ENCODE results near the gene LRRC14B. TPM values are rescaled to one million over a fixed set of nuclear protein-coding genes. Genes with fewer than 3 reads are reported as not detected.

The LRRC14B gene
- total and polyA plus RNA-seq, 4 donors: 0.09 TPM; not detected in 3

GRCh38 chr5:170971-171800, 20.1 kb upstream of the LRRC14B start:
- H3K27ac ChIP-seq (ENCODE audit: low read depth in 1 of 2, low read length in 2 of 2): peak overlapping the region in 1 of 2 donors; percentile 62
- TF ChIP-seq RXRA (IDR thresholded peaks at IDR 0.05): peak; percentile 54 to 62
- no peak for TF ChIP-seq ZBTB33 (IDR thresholded peaks at IDR 0.05)
- H3K36me3 ChIP-seq (ENCODE audit: control insufficient read depth in 4 of 4, insufficient read depth in 3 of 4, low read depth in 1 of 4, low read length in 3 of 4): no peaks in the 10 kb centered on the region
- 78% methylated on average over 37 of the region's 37 CpGs for WGBS
- no peaks in the 10 kb centered on the region for H3K9me3 ChIP-seq (ENCODE audit: control insufficient read depth in 4 of 4, low read length in 3 of 4)
- H3K27me3 ChIP-seq (ENCODE audit: control insufficient read depth in 4 of 4, insufficient read depth in 4 of 4, low read length in 3 of 4): peaks cover 0 to 3% (median 0%) of the 10 kb centered on the region in 4 donors
- H3K9ac ChIP-seq (ENCODE audit: low read depth in 1 of 2, low read length in 2 of 2): no peak overlapping the region
- DNase-seq (ENCODE audit: low spot score): no peak
- H3K4me1 ChIP-seq (ENCODE audit: control insufficient read depth in 4 of 4, insufficient read depth in 4 of 4, low read length in 3 of 4): no peaks in the 10 kb centered on the region
- H3K4me3 ChIP-seq (ENCODE audit: low read depth in 1 of 3, low read length in 3 of 3): no peak overlapping the region

GRCh38 chr5:171801-172331, 19.4 kb upstream of the LRRC14B start:
- 87% methylated on average over 23 of the region's 23 CpGs for WGBS
- Histone ChIP-seq H3K4me3 (ENCODE audit: low read depth in 1 of 3, low read length in 3 of 3) (no peak overlapping the region), H3K9ac (ENCODE audit: low read depth in 1 of 2, low read length in 2 of 2) (no peak overlapping the region), H3K9me3 (ENCODE audit: control insufficient read depth in 4 of 4, low read length in 3 of 4) (no peaks in the 10 kb centered on the region), H3K27me3 (ENCODE audit: control insufficient read depth in 4 of 4, insufficient read depth in 4 of 4, low read length in 3 of 4) (peaks cover 0 to 3% (median 0%) of the 10 kb centered on the region in 4 donors), H3K4me1 (ENCODE audit: control insufficient read depth in 4 of 4, insufficient read depth in 4 of 4, low read length in 3 of 4) (no peaks in the 10 kb centered on the region), H3K36me3 (ENCODE audit: control insufficient read depth in 4 of 4, insufficient read depth in 3 of 4, low read depth in 1 of 4, low read length in 3 of 4) (no peaks in the 10 kb centered on the region), H3K27ac (ENCODE audit: low read depth in 1 of 2, low read length in 2 of 2) (no peak overlapping the region)
- no peak for DNase-seq (ENCODE audit: low spot score)
- TF ChIP-seq GABPA (IDR thresholded peaks at IDR 0.05 in 1 of 2, conservative IDR thresholded peaks at IDR 0.05 in 1 of 2) (no peak), HNF4A (conservative IDR thresholded peaks at IDR 0.05) (no peak), JUND (IDR thresholded peaks at IDR 0.05) (no peak), RXRA (IDR thresholded peaks at IDR 0.05) (no peak), ATF3 (IDR thresholded peaks at IDR 0.05) (no peak), RAD21 (IDR thresholded peaks at IDR 0.05) (no peak), EGR1 (IDR thresholded peaks at IDR 0.05; ENCODE audit: low read depth in 2 of 2) (no peak), REST (IDR thresholded peaks at IDR 0.05) (no peak)

- no peak overlapping the region for H3K4me3 ChIP-seq (ENCODE audit: low read depth in 1 of 3, low read length in 3 of 3)
- no peaks in the 10 kb centered on the region for H3K36me3 ChIP-seq (ENCODE audit: control insufficient read depth in 4 of 4, insufficient read depth in 3 of 4, low read depth in 1 of 4, low read length in 3 of 4)
- DNase-seq (ENCODE audit: low spot score): no peak
- H3K9ac ChIP-seq (ENCODE audit: low read depth in 1 of 2, low read length in 2 of 2): no peak overlapping the region
- WGBS: 84% methylated on average over 13 of the region's 13 CpGs
- H3K9me3 ChIP-seq (ENCODE audit: control insufficient read depth in 4 of 4, low read length in 3 of 4): no peaks in the 10 kb centered on the region
- no peaks in the 10 kb centered on the region for H3K4me1 ChIP-seq (ENCODE audit: control insufficient read depth in 4 of 4, insufficient read depth in 4 of 4, low read length in 3 of 4)
- H3K27ac ChIP-seq (ENCODE audit: low read depth in 1 of 2, low read length in 2 of 2): no peak overlapping the region
- peaks cover 0 to 3% (median 0%) of the 10 kb centered on the region in 4 donors for H3K27me3 ChIP-seq (ENCODE audit: control insufficient read depth in 4 of 4, insufficient read depth in 4 of 4, low read length in 3 of 4)
- TF ChIP-seq MAX (IDR thresholded peaks at IDR 0.05) (no peak), NR2F2 (IDR thresholded peaks at IDR 0.05) (no peak), GABPA (IDR thresholded peaks at IDR 0.05 in 1 of 2, conservative IDR thresholded peaks at IDR 0.05 in 1 of 2) (no peak), SP1 (IDR thresholded peaks at IDR 0.05) (no peak), HNF4G (IDR thresholded peaks at IDR 0.05) (no peak), FOXA2 (IDR thresholded peaks at IDR 0.05) (no peak), ZBTB33 (IDR thresholded peaks at IDR 0.05) (no peak), TAF1 (conservative IDR thresholded peaks at IDR 0.05) (no peak), JUND (IDR thresholded peaks at IDR 0.05) (no peak), RXRA (IDR thresholded peaks at IDR 0.05) (no peak)
Observed at GRCh38 chr5:172421-172820, 18.9 kb upstream of the LRRC14B start.

Data from liver (tissue), 9 donors.